HCT116 (cell line): ENCODE data around the gene PEDS1. TPM values are rescaled to one million over a fixed set of nuclear protein-coding genes. Genes with fewer than 3 reads are reported as not detected.

Experiments used
- ATAC-seq: fragments of 200-7000 bp; cut with Tn5 transposase; 2 replicates; pipeline ENCODE4 v1.9.1; 2020; ENCODE audit warnings: mild to moderate bottlenecking, moderate library complexity
- BruUV-seq: library from RNA; stranded (reverse); fragments of 400-500 nt; replicated peaks from 2 replicates; lab custom pipeline; 2021; lab: Mats Ljungman, UMichigan
- CTCF ChIA-PET: fragments of 300-600 bp; sonication (Branson Sonifier 250); formaldehyde crosslinking; loops from one replicate; lab custom pipeline; 2021; ENCODE audit warnings: antibody characterized with exemption; lab: Charles Lee
- POLR2A ChIA-PET: fragments of 300-600, 350-600 bp; sonication (Branson Sonifier 250); formaldehyde crosslinking; loops from one replicate; lab custom pipeline; 2021; ENCODE audit warnings: antibody characterized with exemption; lab: Charles Lee
- RAD21 ChIA-PET, 2 experiments: fragments of 300-600 bp; sonication (Branson Sonifier 250); formaldehyde crosslinking; loops; one replicate each; lab custom pipeline; 2023; ENCODE audit warnings: low total read pairs in 2 of 2; ENCODE audit not compliant: uncharacterized antibody in 2 of 2, unreplicated experiment in 2 of 2, low non-redundant PET in 1 of 2; lab: Charles Lee
- DNase-seq: peaks from one replicate; pipeline ENCODE4 v3.0.0-alpha.2; 2010; ENCODE audit warnings: low read depth, low spot score
- H2AFZ ChIP-seq: fragments of 200-600 bp; shearing (Covaris generic), sonication (generic); 2 replicates; pipeline ENCODE4 v1.6.1; 2017; ENCODE audit warnings: low read depth, mixed run types, mixed read lengths, antibody characterized with exemption, low read length; ENCODE audit not compliant: poor library complexity, severe bottlenecking
- H3K27ac ChIP-seq: 2 replicates; pipeline ENCODE4 v1.5.1; 2012; ENCODE audit warnings: low read depth, low read length
- H3K27me3 ChIP-seq: fragments of 200-600 bp; sonication (generic); 2 replicates; pipeline ENCODE4 v1.6.1; 2016; ENCODE audit warnings: mixed run types, low read length, mixed read lengths; ENCODE audit not compliant: insufficient read depth
- H3K36me3 ChIP-seq, 2 experiments: fragments of 200-500 bp in 1 of 2; fragments of 200-600 bp in 1 of 2; sonication (Bioruptor generic) in 1 of 2; sonication (generic) in 1 of 2; 2 replicates each; pipeline versions ENCODE4 v1.5.1 to v1.6.1; 2014 to 2016; ENCODE audit warnings: low read length in 2 of 2, inconsistent platforms in 1 of 2, mixed read lengths in 1 of 2, mixed run types in 1 of 2; ENCODE audit not compliant: insufficient read depth in 2 of 2, control insufficient read depth in 1 of 2
- H3K4me1 ChIP-seq, 2 experiments: fragments of 200-600 bp in 1 of 2; sonication (generic) in 1 of 2; 2 replicates each; pipeline versions ENCODE4 v1.5.1 to v1.6.1; 2012 to 2017; ENCODE audit warnings: low read length in 2 of 2, inconsistent platforms in 1 of 2, mild to moderate bottlenecking in 1 of 2, mixed read lengths in 1 of 2, mixed run types in 1 of 2, moderate library complexity in 1 of 2; ENCODE audit not compliant: insufficient read depth in 2 of 2, control insufficient read depth in 1 of 2
- H3K4me2 ChIP-seq: fragments of 200-600 bp; sonication (generic); 2 replicates; pipeline ENCODE4 v1.6.1; 2017; ENCODE audit warnings: mixed run types, low read length, mixed read lengths
- H3K4me3 ChIP-seq, 2 experiments: fragments of 200-600 bp in 1 of 2; sonication (generic) in 1 of 2; replicated peaks in 1 of 2; 2 replicates each; pipeline ENCODE4 v1.5.1; 2011 to 2016; ENCODE audit warnings: low read length in 2 of 2, control low read depth in 1 of 2, low read depth in 1 of 2, mild to moderate bottlenecking in 1 of 2, mixed read lengths in 1 of 2, mixed run types in 1 of 2
- H3K79me2 ChIP-seq: fragments of 200-600 bp; sonication (generic); 2 replicates; pipeline ENCODE4 v1.6.1; 2017; ENCODE audit warnings: mild to moderate bottlenecking, mixed run types, low read length, moderate library complexity, mixed read lengths; ENCODE audit not compliant: insufficient read depth
- H3K9ac ChIP-seq: fragments of 200-600 bp; sonication (generic); 2 replicates; pipeline ENCODE4 v1.6.1; 2016; ENCODE audit warnings: low read length, mixed read lengths
- H3K9me2 ChIP-seq: fragments of 200-600 bp; sonication (generic), shearing (Covaris generic); 2 replicates; pipeline ENCODE4 v1.6.1; 2017; ENCODE audit warnings: mixed run types, mild to moderate bottlenecking, moderate library complexity; ENCODE audit not compliant: insufficient read depth
- H3K9me3 ChIP-seq, 2 experiments: fragments of 200-500 bp in 1 of 2; fragments of 200-600 bp in 1 of 2; sonication (Bioruptor generic) in 1 of 2; sonication (generic) in 1 of 2; 2 replicates each; pipeline ENCODE4 v1.6.1; 2014 to 2017; ENCODE audit warnings: low read length in 2 of 2, mixed read lengths in 2 of 2, inconsistent platforms in 1 of 2, low read depth in 1 of 2, mild to moderate bottlenecking in 1 of 2, mixed run types in 1 of 2, moderate library complexity in 1 of 2; ENCODE audit not compliant: control insufficient read depth in 1 of 2, insufficient read depth in 1 of 2
- H4K20me1 ChIP-seq: fragments of 200-600 bp; sonication (generic), shearing (Covaris generic); 2 replicates; pipeline ENCODE4 v1.6.1; 2017; ENCODE audit warnings: mixed run types, mild to moderate bottlenecking, moderate library complexity; ENCODE audit not compliant: insufficient read depth
- JUND ChIP-seq: IDR thresholded peaks from 2 replicates; pipeline ENCODE4 v1.6.1; 2012
- MAX ChIP-seq: IDR thresholded peaks from 2 replicates; pipeline ENCODE4 v1.6.1; 2012
- POLR2AphosphoS5 ChIP-seq: IDR thresholded peaks from 2 replicates; pipeline ENCODE4 v1.6.1; 2011; ENCODE audit warnings: mild to moderate bottlenecking, low read depth, low read length, moderate library complexity
- SRF ChIP-seq: IDR thresholded peaks from 2 replicates; pipeline ENCODE4 v1.6.1; 2012; ENCODE audit warnings: low read depth
- intact Hi-C: fragments of 100-400 bp; cut with micrococcal nuclease; formaldehyde crosslinking; loops from 2 replicates; pipeline ENCODE4 v1.10.0; 2022
- total RNA-seq: library from RNA; stranded (reverse); gene quantifications from one replicate; pipeline ENCODE4 v1.2.1, GENCODE V29; 2021; ENCODE audit not compliant: unreplicated experiment

PEDS1 gene
- total RNA-seq, 1 experiment from 2014 or later = 31.9 TPM

- DNase-seq = no peak
- peaks cover under 1 to 6% of the 10 kb centered on the region in 2 experiments; a peak in 3 of 4 replicates for H3K4me1 ChIP-seq
- TF ChIP-seq SRF (no peak), POLR2AphosphoS5 (no peak), MAX (no peak)
- intact Hi-C loops = no loop called here
- H3K36me3 ChIP-seq = no peaks in the 10 kb centered on the region
- no peak overlapping the region for H3K4me3 ChIP-seq
- peaks cover 3% of the 10 kb centered on the region; the same call in 1 of the 2 replicates for H3K79me2 ChIP-seq
- ChIA-PET POLR2A (no interaction called here), CTCF (interaction anchor here (1.0 kb wide), 1 partner anchor 69 kb away, joined by 3 read pairs; no protein-coding TSS in a partner anchor), RAD21 (no interaction called here)
- H3K9ac ChIP-seq = no peak overlapping the region
- no peak overlapping the region for H3K4me2 ChIP-seq
- no peak overlapping the region for H2AFZ ChIP-seq
- no peaks in the 10 kb centered on the region for H3K27me3 ChIP-seq
- no TSS peak for BruUV-seq
- no peak overlapping the region for H3K27ac ChIP-seq
- H3K9me3 ChIP-seq = no peaks in the 10 kb centered on the region
- no peaks in the 10 kb centered on the region for H3K9me2 ChIP-seq
- no peaks in the 10 kb centered on the region for H4K20me1 ChIP-seq
- ATAC-seq = no peak
Observed at GRCh38 chr20:50198716-50199115, 45.2 kb upstream of the PEDS1 start.

GRCh38 chr20:50198180-50198666 is 44.7 kb upstream of the PEDS1 start:
- RAD21 ChIA-PET = no interaction called here
- CTCF ChIA-PET = no interaction called here
- no peaks in the 10 kb centered on the region; the same call in 1 of the 2 replicates for H4K20me1 ChIP-seq
- no peaks in the 10 kb centered on the region for H3K9me2 ChIP-seq
- BruUV-seq = no TSS peak
- intact Hi-C loops = no loop called here
- H3K79me2 ChIP-seq = peaks cover 8% of the 10 kb centered on the region
- TF ChIP-seq JUND = no peak
- TF ChIP-seq, all 23 proteins: peak for 0
- Histone ChIP-seq H3K4me1 (peaks cover 5 to 11% of the 10 kb centered on the region in 2 experiments), H3K9ac (no peak overlapping the region), H3K36me3 (peaks cover 0 to 3% of the 10 kb centered on the region in 2 experiments; a peak in 1 of 4 replicates), H3K27me3 (no peaks in the 10 kb centered on the region), H3K4me3 (no peak overlapping the region), H3K9me3 (no peaks in the 10 kb centered on the region), H3K27ac (no peak overlapping the region), H2AFZ (no peak overlapping the region), H3K4me2 (no peak overlapping the region)
- no peak for DNase-seq
- POLR2A ChIA-PET = no interaction called here
- ATAC-seq = no peak
